Ovary (tissue), 9 donors: ENCODE measurements around the gene PRDX3. TPM values are rescaled to one million over a fixed set of nuclear protein-coding genes. Genes with fewer than 3 reads are reported as not detected.

Experiments
- polyA plus RNA-seq, 2 donors: library from polyadenylated mRNA; stranded (reverse); fragments of 200-250 nt in 1 of 2; fragments of 350-450 nt in 1 of 2; fragmentation: Illumina TruSeq in 1 of 2; extraction: RNeasy Lipid Tissue Mini Kit (QIAGEN cat#74804) in 1 of 2; gene quantifications; one replicate each; pipeline ENCODE4 v1.2.3, GENCODE V29; 2013 to 2014
- small RNA-seq: library from RNA; depleted of rRNA; stranded (forward); fragments of <200 nt; gene quantifications from one replicate; pipeline ENCODE3, GENCODE V24; 2016
- total RNA-seq, 7 donors: library from RNA; depleted of rRNA in 2 of 7; stranded (reverse); fragments of >200 nt in 2 of 7; fragmentation: NEBNext Ultra II Directional in 3 of 7; extraction: Animal tissue kit (Norgen Biotek cat#: 25700) in 3 of 7; gene quantifications; one replicate each; pipeline versions ENCODE4 v1.1.0 to v1.2.4, GENCODE V29; 2016 to 2023
- donor health status: DM: no; HTN: no; CAD: no; lungs with moderate emphysema.
- donor health status: DM: no; HTN: no; CAD: no.
- donor health status: Bipolar disorder and iron deficiency.
- donor health status: DM: yes; HTN: yes; CAD: no.
- donor health status: DM: no; HTN: no; CAD: no.
- donor health status: DM: yes; HTN: yes; CAD: no.

Gene PRDX3
- total and polyA plus RNA-seq, 9 donors: 65.7 to 159 (median 81.8) TPM

Small RNA genes within 50 kb of the gene (small RNA-seq; reads per million reads assigned to genes)
- gene RN7SL749P: not detected

Other genes with a start within 250 kb of the PRDX3 start
- gene NANOS1, start 149.1 kb downstream of the PRDX3 start, total RNA-seq: 1 to 10 TPM in 3 of 7 donors, under 1 TPM in 4; 0.15 to 1.8 (median 0.79) TPM
- gene NANOS1, start 149.1 kb downstream of the PRDX3 start, polyA plus RNA-seq: 1 to 10 TPM in 1 of 2 donors, under 1 TPM in 1; 0.54 to 7.0 TPM
- gene EIF3A, start 98.0 kb downstream of the PRDX3 start, total RNA-seq: 100 to 1,000 TPM in 2 of 7 donors, 10 to 100 TPM in 5; 58.7 to 109 (median 88.1) TPM
- 100 to 1,000 TPM in 1 of 2 donors, 10 to 100 TPM in 1; 53.9 to 113 TPM for gene EIF3A, start 98.0 kb downstream of the PRDX3 start, polyA plus RNA-seq
- gene DENND10, start 74.7 kb downstream of the PRDX3 start, total RNA-seq: 10 to 100 TPM; 32.3 to 53.8 (median 41.3) TPM
- 10 to 100 TPM; 29.9 to 34.5 TPM for gene DENND10, start 74.7 kb downstream of the PRDX3 start, polyA plus RNA-seq
- 10 to 100 TPM; 11.8 to 54.9 (median 18.5) TPM for gene SFXN4, start 13.1 kb downstream of the PRDX3 start, total RNA-seq
- 10 to 100 TPM; 18.9 to 25.8 TPM for gene SFXN4, start 13.1 kb downstream of the PRDX3 start, polyA plus RNA-seq
- gene GRK5, start 28.8 kb upstream of the PRDX3 start, total RNA-seq: 100 to 1,000 TPM in 2 of 7 donors, 10 to 100 TPM in 4, 1 to 10 TPM in 1; 10.0 to 115 (median 36.9) TPM
- gene GRK5, start 28.8 kb upstream of the PRDX3 start, polyA plus RNA-seq: 10 to 100 TPM; 43.4 to 62.0 TPM